Type B pancreatic cell (in vitro differentiated cells): ENCODE results near the gene PYGM. TPM values are rescaled to one million over a fixed set of nuclear protein-coding genes. Genes with fewer than 3 reads are reported as not detected.

Experiments
- DNase-seq: peaks from one replicate; pipeline ENCODE4 v3.0.0; 2021; ENCODE audit warnings: mixed read lengths; ENCODE audit not compliant: unreplicated experiment; ENCODE audit errors: extremely low spot score
- H3K27ac Mint-ChIP-seq: 2 replicates; pipeline ENCODE4 v1.8.0; 2021; ENCODE audit warnings: mild to moderate bottlenecking, mixed read lengths
- H3K27me3 Mint-ChIP-seq: 2 replicates; pipeline ENCODE4 v1.8.0; 2021; ENCODE audit warnings: mixed read lengths
- H3K36me3 Mint-ChIP-seq: 2 replicates; pipeline ENCODE4 v1.8.0; 2021; ENCODE audit warnings: mixed read lengths
- H3K4me1 Mint-ChIP-seq: one replicate; pipeline ENCODE4 v1.8.0; 2021; ENCODE audit warnings: mixed read lengths; ENCODE audit not compliant: unreplicated experiment
- H3K4me3 Mint-ChIP-seq: 2 replicates; pipeline ENCODE4 v1.8.0; 2021; ENCODE audit warnings: mild to moderate bottlenecking, mixed read lengths
- H3K9me3 Mint-ChIP-seq: 2 replicates; pipeline ENCODE4 v1.8.0; 2021; ENCODE audit warnings: mixed read lengths
- CTCF ChIP-seq: fragments of 200-600 bp; sonication (generic); conservative IDR thresholded peaks from 2 replicates; pipeline ENCODE4 v1.5.0; 2021; ENCODE audit warnings: antibody characterized with exemption, mild to moderate bottlenecking
- long read RNA-seq: library from polyadenylated mRNA; unstranded; transcript quantifications from one replicate; pipeline ENCODE4 v2.0.0, GENCODE V29; 2020
- total RNA-seq: library from RNA; stranded (reverse); gene quantifications from 2 replicates; pipeline ENCODE4 v1.2.1, GENCODE V29; 2021; ENCODE audit warnings: low replicate concordance

Gene PYGM
- 2.0 and 239 TPM in 2 replicates for total RNA-seq
- long read RNA-seq = 0 reads

DNA sequence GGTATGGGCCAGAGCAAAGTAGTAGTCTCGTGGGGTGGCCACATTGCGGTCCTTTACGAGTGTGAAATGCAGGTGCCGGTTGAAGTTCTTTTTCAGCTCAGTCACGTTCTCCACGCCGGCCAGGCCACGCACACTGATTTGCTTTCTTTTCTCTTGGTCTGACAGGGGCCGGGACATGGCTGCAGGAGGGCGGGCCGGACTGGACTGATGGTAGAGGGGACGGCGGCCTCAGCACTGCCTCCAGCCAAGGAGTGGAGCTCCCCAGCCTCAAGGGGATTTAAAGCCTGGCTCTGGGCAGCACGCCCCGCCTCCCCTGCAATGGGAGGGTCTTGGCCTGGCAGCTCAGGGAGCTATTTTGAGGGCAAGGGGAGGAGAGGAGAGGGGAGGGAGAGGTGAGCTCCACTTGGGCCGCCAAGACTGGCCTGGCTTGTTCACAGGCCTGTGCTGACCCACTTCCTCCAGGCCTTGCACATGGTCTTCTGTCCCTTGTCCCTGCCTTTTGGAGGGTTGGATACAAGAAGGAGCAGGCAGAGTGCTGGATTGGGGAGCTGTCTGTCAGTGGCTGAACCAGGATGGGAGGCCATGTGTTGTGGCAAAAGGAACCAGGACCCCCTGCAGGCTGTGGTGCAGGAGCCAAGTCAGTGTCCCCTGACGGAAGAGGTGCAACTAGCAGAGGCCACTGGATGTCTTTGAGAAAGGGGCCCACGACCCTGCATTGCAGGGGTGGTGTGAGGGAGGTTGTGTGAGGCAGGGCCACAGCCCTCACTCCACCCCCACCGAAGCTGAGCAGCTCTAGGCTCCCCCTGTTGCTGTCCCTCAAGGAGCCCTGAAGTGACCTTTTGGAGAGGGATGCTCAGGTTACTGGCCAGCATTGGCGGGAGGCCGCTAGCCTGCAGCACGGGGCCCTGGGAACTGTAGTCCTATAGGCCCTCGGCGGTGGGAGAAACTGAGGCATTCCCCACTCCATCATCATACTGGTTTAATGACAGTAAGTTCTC is at the start of gene PYGM:
Gene PYGM (minus strand): TSS at position 253 of the 998 bp plus-strand sequence. CDS start 76 bp downstream, at position 177.
- DNase-seq = no peak

DNA sequence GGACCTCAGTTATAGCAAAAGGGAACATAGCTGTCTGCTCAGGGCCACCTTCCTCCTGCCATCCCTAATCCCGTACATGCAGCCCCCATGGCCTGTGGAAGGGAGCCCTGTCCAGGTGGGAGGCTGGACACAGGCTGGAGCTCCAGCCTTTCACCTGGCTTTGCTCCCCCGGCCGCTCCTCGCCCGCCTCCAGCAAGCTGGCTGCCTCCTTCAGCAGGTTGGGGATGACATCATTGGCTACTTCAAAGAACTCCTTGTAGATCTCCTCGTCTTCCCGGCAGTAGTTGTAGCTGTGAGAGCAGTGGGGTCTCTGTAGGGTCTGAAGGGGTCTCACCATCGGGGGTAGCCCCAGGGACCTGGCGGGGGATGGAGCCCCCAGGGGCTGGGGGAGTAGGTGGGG is 45.7 kb upstream of the PYGM start:
- H3K36me3 Mint-ChIP-seq = no peaks in the 10 kb centered on the region
- H3K4me1 Mint-ChIP-seq = peaks cover 9% of the 10 kb centered on the region
- no peak overlapping the region for H3K4me3 Mint-ChIP-seq
- no peak overlapping the region for H3K27ac Mint-ChIP-seq
- no peaks in the 10 kb centered on the region for H3K27me3 Mint-ChIP-seq
- H3K9me3 Mint-ChIP-seq = no peaks in the 10 kb centered on the region
- no peak for TF ChIP-seq CTCF
- DNase-seq = no peak

More for the DNA sequence above, at the start of gene PYGM:
- H3K4me1 Mint-ChIP-seq = peaks cover 46% of the 10 kb centered on the region
- H3K9me3 Mint-ChIP-seq = no peaks in the 10 kb centered on the region
- no peak for TF ChIP-seq CTCF
- H3K27me3 Mint-ChIP-seq = no peaks in the 10 kb centered on the region
- H3K36me3 Mint-ChIP-seq = peaks cover 15% of the 10 kb centered on the region
- H3K27ac Mint-ChIP-seq = peak within 1 kb of the TSS; percentile 87
- peak within 1 kb of the TSS; percentile 83 for H3K4me3 Mint-ChIP-seq

DNA sequence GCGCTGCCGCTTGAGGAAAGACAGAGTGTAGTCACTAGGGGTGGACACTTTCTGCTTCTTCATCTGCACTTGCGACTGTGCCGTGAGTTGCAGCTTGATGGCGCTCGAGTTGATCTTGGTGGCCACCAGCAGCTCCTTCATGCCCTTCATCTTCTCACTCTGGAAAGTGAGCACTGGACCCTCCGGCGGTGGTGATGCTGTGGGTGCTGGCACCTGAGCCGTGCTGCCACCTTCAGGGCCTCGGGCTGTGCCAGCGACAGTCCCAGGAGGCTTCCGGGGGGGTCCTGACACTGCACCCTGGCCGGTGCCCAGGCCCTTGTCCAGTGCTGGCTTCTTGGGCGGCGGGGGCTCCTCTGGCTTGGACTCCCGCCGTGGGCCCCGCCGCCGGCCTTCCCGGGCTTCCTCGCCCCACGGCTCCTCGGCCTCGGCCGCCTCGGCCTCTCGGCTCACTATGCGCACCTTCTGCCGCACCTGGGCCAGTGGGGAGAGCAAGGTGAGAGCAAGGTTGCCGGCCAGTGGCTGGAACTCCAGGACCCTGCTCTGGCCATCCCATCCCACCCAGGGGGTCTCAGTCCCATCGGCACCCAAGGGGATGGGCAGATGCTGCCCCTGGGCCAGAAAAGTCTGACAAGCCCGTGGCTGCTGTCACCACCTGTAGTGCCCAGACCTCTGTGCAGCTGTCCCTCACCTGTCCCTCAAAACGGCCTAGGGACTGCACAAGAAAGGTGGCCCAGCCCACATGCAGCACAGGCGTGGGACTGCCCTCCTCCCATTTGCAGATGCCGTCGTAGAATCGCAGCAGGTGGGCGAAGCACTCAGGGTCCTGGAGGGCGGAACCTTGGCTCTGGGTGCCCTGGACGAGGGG is 44.8 kb upstream of the PYGM start:
- Mint-ChIP-seq H3K27me3 (no peaks in the 10 kb centered on the region), H3K4me1 (peaks cover 8% of the 10 kb centered on the region), H3K36me3 (no peaks in the 10 kb centered on the region), H3K27ac (no peak overlapping the region), H3K9me3 (no peaks in the 10 kb centered on the region), H3K4me3 (peak overlapping the region; percentile 86)
- DNase-seq = no peak
- no peak for TF ChIP-seq CTCF

GRCh38 chr11:64803846-64804345 is 44.1 kb upstream of the PYGM start:
- peak overlapping the region; percentile 86 for H3K4me3 Mint-ChIP-seq
- TF ChIP-seq CTCF = no peak
- no peaks in the 10 kb centered on the region for H3K27me3 Mint-ChIP-seq
- no peaks in the 10 kb centered on the region for H3K36me3 Mint-ChIP-seq
- no peaks in the 10 kb centered on the region for H3K9me3 Mint-ChIP-seq
- peak overlapping the region; percentile 88 for H3K27ac Mint-ChIP-seq
- no peak for DNase-seq
- H3K4me1 Mint-ChIP-seq = peaks cover 8% of the 10 kb centered on the region

DNA sequence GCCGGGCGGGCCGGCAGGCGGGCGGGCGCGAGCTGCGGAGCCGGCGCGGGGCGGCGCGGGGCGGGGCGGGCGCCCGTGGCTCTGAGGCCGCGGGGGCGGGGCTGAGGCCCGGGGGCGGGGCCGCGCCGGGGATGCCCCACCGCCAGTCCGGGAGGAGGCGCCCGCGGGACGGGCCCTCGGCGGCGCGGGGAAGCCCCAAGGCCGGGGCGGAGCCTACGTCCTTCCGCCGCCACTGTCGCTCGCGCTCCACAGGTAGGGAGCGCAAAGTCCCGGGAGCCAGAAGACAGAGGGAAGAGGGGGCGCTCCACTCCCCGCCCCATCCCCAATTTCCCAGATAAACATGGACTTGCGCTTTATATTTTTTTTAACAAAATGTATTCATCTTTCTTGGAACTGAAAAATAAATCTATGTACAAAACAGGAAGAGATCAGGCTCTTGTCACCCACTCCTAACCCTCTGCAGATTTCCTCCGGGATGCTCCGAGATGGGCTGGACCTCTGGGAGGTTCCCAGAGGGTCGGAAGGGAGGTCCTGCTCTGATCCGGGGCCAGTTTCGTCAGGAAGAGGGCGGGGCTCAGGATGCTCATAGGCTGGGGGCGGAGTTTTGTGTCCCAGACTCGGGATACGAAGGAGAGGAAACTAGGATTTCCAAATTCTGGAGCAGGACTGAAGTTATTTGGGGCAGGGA is 43.5 kb upstream of the PYGM start, which contains the start of gene MAP4K2:
Gene MAP4K2 (minus strand): TSS at position 57 of the 688 bp plus-strand sequence. CDS start 65 bp downstream, outside the sequence.
- peak within 1 kb of the TSS; percentile 86 for H3K4me3 Mint-ChIP-seq
- no peaks in the 10 kb centered on the region for H3K9me3 Mint-ChIP-seq
- H3K27me3 Mint-ChIP-seq = no peaks in the 10 kb centered on the region
- H3K4me1 Mint-ChIP-seq = peaks cover 8% of the 10 kb centered on the region
- no peaks in the 10 kb centered on the region for H3K36me3 Mint-ChIP-seq
- DNase-seq = peak; percentile 89
- H3K27ac Mint-ChIP-seq = peak within 1 kb of the TSS; percentile 88
- peak; percentile 45 for TF ChIP-seq CTCF
